C4-2B (cell line): Measurements from ENCODE around the gene SLC22A17.
"Not testable (repeated sequence)": the region's sequence is repeated elsewhere in the genome, so short reads cannot be mapped to it uniquely, and the experiment has no call there.

Source experiments
- H3K27ac ChIP-seq: fragments of 450-650 bp; 2 replicates; pipeline ENCODE4 v1.5.1; 2017
- CTCF ChIP-seq: fragments of 450-650 bp; conservative IDR thresholded peaks from 2 replicates; pipeline ENCODE4 v1.5.1; 2017; ENCODE audit warnings: mild to moderate bottlenecking
- ZFX ChIP-seq: fragments of 450-650 bp; IDR thresholded peaks from 2 replicates; pipeline ENCODE4 v1.6.1; 2017

The SLC22A17 gene

DNA sequence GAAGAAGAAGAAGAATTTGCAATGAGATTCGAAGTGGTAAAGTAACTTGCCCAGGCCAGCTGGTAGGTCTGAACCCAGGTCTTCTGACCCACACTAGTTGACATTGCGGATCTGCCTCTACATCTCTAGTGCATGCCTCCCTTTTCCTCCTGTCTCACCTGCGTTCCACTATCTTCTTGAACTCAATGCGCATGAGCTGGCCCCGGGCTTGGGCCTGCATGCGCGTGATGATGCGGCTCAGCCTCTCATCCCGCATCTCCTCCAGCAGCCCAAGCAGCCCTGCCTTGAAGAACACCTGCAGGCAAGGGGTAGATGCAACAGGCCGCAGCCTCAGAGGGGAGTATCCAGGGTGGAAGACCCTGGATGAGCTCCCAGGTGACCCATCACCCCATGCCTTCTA is 43.4 kb upstream of the SLC22A17 start:
- H3K27ac ChIP-seq, result no peak overlapping the region
- TF ChIP-seq ZFX (no peak), CTCF (no peak)

DNA sequence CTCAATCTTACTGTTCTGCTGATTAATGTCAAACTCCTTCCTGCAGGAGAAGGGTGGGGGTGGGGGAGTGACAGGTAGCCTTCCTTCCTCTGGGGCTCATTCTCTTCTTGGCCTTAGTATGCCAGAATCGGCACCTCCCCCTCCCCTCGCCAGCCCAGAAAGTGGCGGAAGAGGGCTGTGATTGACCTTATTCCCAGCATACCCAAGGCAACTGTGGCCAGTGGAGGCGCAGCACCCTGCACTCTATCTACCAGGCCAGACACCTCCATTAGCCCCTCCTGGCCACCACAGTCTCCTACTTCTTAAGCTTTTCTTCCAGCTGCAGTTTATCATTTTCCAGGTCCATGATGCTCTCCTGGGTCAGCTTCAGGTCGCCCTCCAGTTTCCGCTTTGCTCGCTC is 39.9 kb upstream of the SLC22A17 start:
- TF ChIP-seq CTCF (no peak), ZFX (no peak)
- no peak overlapping the region for H3K27ac ChIP-seq

- not testable (repeated sequence) for H3K27ac ChIP-seq
Measured at GRCh38 chr14:23389871-23390270, 37.2 kb upstream of the SLC22A17 start.

- TF ChIP-seq ZFX (no peak), CTCF (no peak)
Measured at GRCh38 chr14:23389396-23389795, 36.7 kb upstream of the SLC22A17 start.

GRCh38 chr14:23388996-23389395 is 36.3 kb upstream of the SLC22A17 start:
- no peak for TF ChIP-seq CTCF
- TF ChIP-seq ZFX, result no peak
- H3K27ac ChIP-seq, result no peak overlapping the region

More at GRCh38 chr14:23389396-23389795, 36.7 kb upstream of the SLC22A17 start:
- H3K27ac ChIP-seq, result no peak overlapping the region

GRCh38 chr14:23387916-23388882 is 35.5 kb upstream of the SLC22A17 start:
- H3K27ac ChIP-seq, result no peak overlapping the region
- TF ChIP-seq ZFX (no peak), CTCF (no peak)

- H3K27ac ChIP-seq, result no peak overlapping the region
Measured at GRCh38 chr14:23386999-23387398, 34.3 kb upstream of the SLC22A17 start.

GRCh38 chr14:23386266-23386657 is 33.6 kb upstream of the SLC22A17 start:
- not testable (repeated sequence) for H3K27ac ChIP-seq

More at GRCh38 chr14:23386999-23387398, 34.3 kb upstream of the SLC22A17 start:
- TF ChIP-seq ZFX, result no peak
- no peak for TF ChIP-seq CTCF
